Measurements from ENCODE around the gene TRUB2. TPM values are rescaled to one million over a fixed set of nuclear protein-coding genes. Genes with fewer than 3 reads are reported as not detected.

The TRUB2 gene
- total and polyA plus RNA-seq, 2 of the 13 experiments (the other 11 are each of a cell fraction or from before 2014, with no cell fraction given) = 22.3 to 41.2 TPM

DNA sequence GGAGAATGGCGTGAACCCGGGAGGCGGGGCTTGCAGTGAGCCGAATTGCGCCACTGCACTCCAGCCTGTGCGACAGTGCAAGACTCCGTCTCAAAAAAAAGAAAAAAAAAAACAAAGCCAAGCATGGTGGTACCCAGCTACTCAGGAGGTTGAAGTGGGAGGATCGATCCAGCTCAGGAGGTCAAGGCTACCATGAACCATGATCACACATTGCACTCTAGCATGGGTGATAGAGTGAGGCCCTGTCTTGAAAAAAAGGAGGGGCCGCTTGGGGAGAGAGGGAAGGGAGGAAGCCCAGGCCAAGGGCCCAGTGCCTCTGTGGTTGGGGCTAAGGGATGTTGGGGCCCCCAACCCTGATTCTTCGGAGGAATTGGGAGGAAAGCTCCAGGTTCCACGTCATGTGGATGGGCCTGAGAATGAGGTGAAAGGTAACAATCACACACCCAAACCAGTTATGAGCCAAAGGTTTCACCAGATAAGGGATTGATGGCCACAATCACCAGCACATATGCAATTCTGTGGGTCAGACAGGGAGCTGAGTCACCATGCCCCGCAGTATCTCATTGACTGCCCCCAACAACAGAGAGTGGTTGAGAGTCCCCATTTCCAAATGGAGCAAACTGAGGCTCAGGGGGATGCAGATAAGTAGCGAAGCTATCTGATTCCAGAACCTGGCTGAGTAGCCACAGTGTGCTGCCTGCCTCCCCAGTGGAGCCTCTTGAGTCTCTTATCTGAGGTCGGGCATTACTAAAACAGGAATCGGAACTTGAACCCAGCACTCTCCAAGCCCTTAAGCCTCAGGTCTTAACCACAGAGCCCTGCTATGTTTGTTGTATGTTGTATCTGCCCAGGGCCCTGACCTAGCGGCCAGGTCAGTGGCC lies 25.7 kb downstream of the TRUB2 start (continued):
- TF ChIP-seq, protein P1, sequence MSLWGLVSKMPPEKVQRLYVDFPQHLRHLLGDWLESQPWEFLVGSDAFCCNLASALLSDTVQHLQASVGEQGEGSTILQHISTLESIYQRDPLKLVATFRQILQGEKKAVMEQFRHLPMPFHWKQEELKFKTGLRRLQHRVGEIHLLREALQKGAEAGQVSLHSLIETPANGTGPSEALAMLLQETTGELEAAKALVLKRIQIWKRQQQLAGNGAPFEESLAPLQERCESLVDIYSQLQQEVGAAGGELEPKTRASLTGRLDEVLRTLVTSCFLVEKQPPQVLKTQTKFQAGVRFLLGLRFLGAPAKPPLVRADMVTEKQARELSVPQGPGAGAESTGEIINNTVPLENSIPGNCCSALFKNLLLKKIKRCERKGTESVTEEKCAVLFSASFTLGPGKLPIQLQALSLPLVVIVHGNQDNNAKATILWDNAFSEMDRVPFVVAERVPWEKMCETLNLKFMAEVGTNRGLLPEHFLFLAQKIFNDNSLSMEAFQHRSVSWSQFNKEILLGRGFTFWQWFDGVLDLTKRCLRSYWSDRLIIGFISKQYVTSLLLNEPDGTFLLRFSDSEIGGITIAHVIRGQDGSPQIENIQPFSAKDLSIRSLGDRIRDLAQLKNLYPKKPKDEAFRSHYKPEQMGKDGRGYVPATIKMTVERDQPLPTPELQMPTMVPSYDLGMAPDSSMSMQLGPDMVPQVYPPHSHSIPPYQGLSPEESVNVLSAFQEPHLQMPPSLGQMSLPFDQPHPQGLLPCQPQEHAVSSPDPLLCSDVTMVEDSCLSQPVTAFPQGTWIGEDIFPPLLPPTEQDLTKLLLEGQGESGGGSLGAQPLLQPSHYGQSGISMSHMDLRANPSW (CRISPR knock-in tag; IDR thresholded peaks at IDR 0.05; ENCODE audit: borderline replicate concordance) = no peak
- TF ChIP-seq FOSL2 (CRISPR knock-in tag; IDR thresholded peaks at IDR 0.05) = peak; percentile 7; the same call in 1 of the 2 replicates
- TF ChIP-seq HNF4A (CRISPR knock-in tag; IDR thresholded peaks at IDR 0.05) = peak; percentile 64; the same call in 1 of the 2 replicates
- TF ChIP-seq, protein P2, sequence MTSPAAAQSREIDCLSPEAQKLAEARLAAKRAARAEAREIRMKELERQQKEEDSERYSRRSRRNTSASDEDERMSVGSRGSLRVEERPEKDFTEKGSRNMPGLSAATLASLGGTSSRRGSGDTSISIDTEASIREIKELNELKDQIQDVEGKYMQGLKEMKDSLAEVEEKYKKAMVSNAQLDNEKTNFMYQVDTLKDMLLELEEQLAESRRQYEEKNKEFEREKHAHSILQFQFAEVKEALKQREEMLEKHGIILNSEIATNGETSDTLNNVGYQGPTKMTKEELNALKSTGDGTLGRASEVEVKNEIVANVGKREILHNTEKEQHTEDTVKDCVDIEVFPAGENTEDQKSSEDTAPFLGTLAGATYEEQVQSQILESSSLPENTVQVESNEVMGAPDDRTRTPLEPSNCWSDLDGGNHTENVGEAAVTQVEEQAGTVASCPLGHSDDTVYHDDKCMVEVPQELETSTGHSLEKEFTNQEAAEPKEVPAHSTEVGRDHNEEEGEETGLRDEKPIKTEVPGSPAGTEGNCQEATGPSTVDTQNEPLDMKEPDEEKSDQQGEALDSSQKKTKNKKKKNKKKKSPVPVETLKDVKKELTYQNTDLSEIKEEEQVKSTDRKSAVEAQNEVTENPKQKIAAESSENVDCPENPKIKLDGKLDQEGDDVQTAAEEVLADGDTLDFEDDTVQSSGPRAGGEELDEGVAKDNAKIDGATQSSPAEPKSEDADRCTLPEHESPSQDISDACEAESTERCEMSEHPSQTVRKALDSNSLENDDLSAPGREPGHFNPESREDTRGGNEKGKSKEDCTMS (CRISPR knock-in tag; conservative IDR thresholded peaks at IDR 0.05) = no peak
- no peak for TF ChIP-seq ZFP36L1 (CRISPR knock-in tag; IDR thresholded peaks at IDR 0.05)
- 0 out of 2 replicates have a peak, but pooled peaks have one; percentile 36 for TF ChIP-seq RFXAP (CRISPR knock-in tag; IDR thresholded peaks at IDR 0.05; ENCODE audit: borderline replicate concordance)
- TF ChIP-seq, protein P3, sequence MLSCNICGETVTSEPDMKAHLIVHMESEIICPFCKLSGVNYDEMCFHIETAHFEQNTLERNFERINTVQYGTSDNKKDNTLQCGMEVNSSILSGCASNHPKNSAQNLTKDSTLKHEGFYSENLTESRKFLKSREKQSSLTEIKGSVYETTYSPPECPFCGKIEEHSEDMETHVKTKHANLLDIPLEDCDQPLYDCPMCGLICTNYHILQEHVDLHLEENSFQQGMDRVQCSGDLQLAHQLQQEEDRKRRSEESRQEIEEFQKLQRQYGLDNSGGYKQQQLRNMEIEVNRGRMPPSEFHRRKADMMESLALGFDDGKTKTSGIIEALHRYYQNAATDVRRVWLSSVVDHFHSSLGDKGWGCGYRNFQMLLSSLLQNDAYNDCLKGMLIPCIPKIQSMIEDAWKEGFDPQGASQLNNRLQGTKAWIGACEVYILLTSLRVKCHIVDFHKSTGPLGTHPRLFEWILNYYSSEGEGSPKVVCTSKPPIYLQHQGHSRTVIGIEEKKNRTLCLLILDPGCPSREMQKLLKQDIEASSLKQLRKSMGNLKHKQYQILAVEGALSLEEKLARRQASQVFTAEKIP (CRISPR knock-in tag; IDR thresholded peaks at IDR 0.05; ENCODE audit: borderline replicate concordance) = no peak
- no peak for TF ChIP-seq NFE2L2 (IDR thresholded peaks at IDR 0.05; ENCODE audit: low read length)
- TF ChIP-seq ARNT (IDR thresholded peaks at IDR 0.05) = no peak
- no peak for TF ChIP-seq KDM1A (CRISPR knock-in tag; IDR thresholded peaks at IDR 0.05)
- 0 out of 2 replicates have a peak, but pooled peaks have one; percentile 24 for TF ChIP-seq ZNF331 (CRISPR knock-in tag; IDR thresholded peaks at IDR 0.05)
- TF ChIP-seq BHLHE40 (IDR thresholded peaks at IDR 0.05; ENCODE audit: low read length) = no peak
- TF ChIP-seq PAF1 (CRISPR knock-in tag; IDR thresholded peaks at IDR 0.05) = no peak
- TF ChIP-seq ZSCAN29 (CRISPR knock-in tag; conservative IDR thresholded peaks at IDR 0.05) = no peak
- peak; percentile 37; the same call in 1 of the 2 replicates for TF ChIP-seq ZNF292 (CRISPR knock-in tag; IDR thresholded peaks at IDR 0.05; ENCODE audit: borderline replicate concordance, low read depth)
- TF ChIP-seq MYNN (CRISPR knock-in tag; IDR thresholded peaks at IDR 0.05; ENCODE audit: low read depth) = no peak
- TF ChIP-seq, protein P4, sequence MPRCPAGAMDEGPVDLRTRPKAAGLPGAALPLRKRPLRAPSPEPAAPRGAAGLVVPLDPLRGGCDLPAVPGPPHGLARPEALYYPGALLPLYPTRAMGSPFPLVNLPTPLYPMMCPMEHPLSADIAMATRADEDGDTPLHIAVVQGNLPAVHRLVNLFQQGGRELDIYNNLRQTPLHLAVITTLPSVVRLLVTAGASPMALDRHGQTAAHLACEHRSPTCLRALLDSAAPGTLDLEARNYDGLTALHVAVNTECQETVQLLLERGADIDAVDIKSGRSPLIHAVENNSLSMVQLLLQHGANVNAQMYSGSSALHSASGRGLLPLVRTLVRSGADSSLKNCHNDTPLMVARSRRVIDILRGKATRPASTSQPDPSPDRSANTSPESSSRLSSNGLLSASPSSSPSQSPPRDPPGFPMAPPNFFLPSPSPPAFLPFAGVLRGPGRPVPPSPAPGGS (CRISPR knock-in tag; IDR thresholded peaks at IDR 0.05) = no peak
- no peak for TF ChIP-seq PITX1 (CRISPR knock-in tag; IDR thresholded peaks at IDR 0.05)
- TF ChIP-seq TEAD3 (CRISPR knock-in tag; optimal IDR thresholded peaks at IDR 0.05; ENCODE audit: borderline replicate concordance) = peak; percentile 13
- TF ChIP-seq, protein P5, sequence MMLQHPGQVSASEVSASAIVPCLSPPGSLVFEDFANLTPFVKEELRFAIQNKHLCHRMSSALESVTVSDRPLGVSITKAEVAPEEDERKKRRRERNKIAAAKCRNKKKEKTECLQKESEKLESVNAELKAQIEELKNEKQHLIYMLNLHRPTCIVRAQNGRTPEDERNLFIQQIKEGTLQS (CRISPR knock-in tag; IDR thresholded peaks at IDR 0.05) = no peak
